Spleen (tissue), 7 donors: Measurements from ENCODE around the gene RAB32.

Source experiments
- CTCF ChIP-seq, 11 experiments: fragments of 200-600 bp in 7 of 11; fragments of 450-650 bp in 4 of 11; sonication (generic) in 4 of 11; IDR thresholded peaks in 8 of 11; conservative IDR thresholded peaks in 3 of 11; 1 replicate in 7 of 11; 2 replicates in 4 of 11; pipeline versions ENCODE4 v1.4.0 to v1.8.0; 2016 to 2021; ENCODE audit warnings: antibody characterized with exemption in 11 of 11, inconsistent platforms in 4 of 11, mild to moderate bottlenecking in 1 of 11
- POLR2A ChIP-seq, 3 donors: fragments of 450-650 bp; IDR thresholded peaks; one replicate each; pipeline ENCODE4 v1.5.1; 2017; ENCODE audit warnings: antibody characterized with exemption in 3 of 3, mild to moderate bottlenecking in 1 of 3
- POLR2AphosphoS5 ChIP-seq, 3 donors: sonication (generic); formaldehyde crosslinking; IDR thresholded peaks; one replicate each; pipeline ENCODE4 v1.5.1; 2017; ENCODE audit warnings: antibody characterized with exemption in 3 of 3
- donor health status: DM: no; HTN: no; CAD: no; lungs with moderate emphysema.
- donor health status: DM: no; HTN: no; CAD: no.
- donor health status: DM: no; HTN: no; CAD: no.

GRCh38 chr6:146543940-146544615 lies 445 bp downstream of the RAB32 start:
- TF ChIP-seq CTCF (IDR thresholded peaks at IDR 0.05 in 8 of 11, conservative IDR thresholded peaks at IDR 0.05 in 3 of 11): no peak
- no peak for TF ChIP-seq POLR2A (IDR thresholded peaks at IDR 0.05)
- TF ChIP-seq POLR2AphosphoS5 (IDR thresholded peaks at IDR 0.05): no peak
